ENCODE measurements around the gene GRM4. TPM values are rescaled to one million over a fixed set of nuclear protein-coding genes. Genes with fewer than 3 reads are reported as not detected.

GRM4 gene
- total RNA-seq, 1 experiment from 2014 or later = not detected

DNA sequence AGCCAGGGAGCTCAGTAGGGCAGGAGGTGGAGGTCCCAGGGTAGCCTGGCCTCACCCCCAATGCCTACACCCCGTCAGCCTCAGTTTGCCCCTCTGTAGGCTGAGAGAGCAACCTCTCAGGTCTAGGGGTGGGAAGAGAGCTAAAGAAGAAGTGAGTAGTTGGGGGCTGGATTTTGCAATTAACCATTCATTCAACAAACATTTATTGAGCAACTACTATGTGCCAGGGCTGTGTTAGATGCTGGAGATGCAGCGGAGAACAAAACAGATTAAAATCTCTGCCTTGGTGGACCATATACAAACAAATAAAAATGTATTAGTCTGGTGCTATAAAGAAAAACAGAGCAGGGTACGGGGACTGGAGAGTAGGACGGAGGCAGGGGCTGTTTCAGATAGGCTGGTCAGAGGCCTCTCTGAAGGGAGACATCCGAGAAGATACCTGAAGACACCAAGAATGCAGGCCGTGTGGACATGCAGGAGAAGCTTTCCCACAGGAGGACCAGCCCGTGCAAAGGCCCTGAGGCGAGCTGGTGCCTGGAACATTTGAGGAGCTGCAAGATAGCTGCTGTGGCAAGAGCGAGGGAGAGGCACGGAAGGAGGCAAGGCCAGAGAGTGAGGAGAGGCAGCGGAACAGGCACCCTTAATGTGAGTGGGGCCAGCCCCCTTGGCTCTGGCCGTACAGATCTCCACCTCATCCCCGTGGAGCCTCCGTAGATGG lies 60.3 kb downstream of the GRM4 start:
- no TSS peak for BruUV-seq (replicated peaks)
- H3K27ac ChIP-seq = no peak overlapping the region
- no peaks in the 10 kb centered on the region for H3F3A ChIP-seq (ENCODE audit: insufficient read depth, low read depth)
- POLR2A ChIA-PET (ENCODE audit: unreplicated experiment) = no interaction called here
- H3K9me3 ChIP-seq (ENCODE audit: insufficient read depth, low read depth) = no peaks in the 10 kb centered on the region
- CTCF ChIA-PET = no interaction called here
- H3K27me3 ChIP-seq (ENCODE audit: insufficient read depth, low read depth) = peaks cover 47% of the 10 kb centered on the region
- H3K9me2 ChIP-seq (ENCODE audit: insufficient read depth) = no peaks in the 10 kb centered on the region
- no peak for TF ChIP-seq EZH2 (IDR thresholded peaks at IDR 0.05; ENCODE audit: low read depth)
- TF ChIP-seq, protein P1, sequence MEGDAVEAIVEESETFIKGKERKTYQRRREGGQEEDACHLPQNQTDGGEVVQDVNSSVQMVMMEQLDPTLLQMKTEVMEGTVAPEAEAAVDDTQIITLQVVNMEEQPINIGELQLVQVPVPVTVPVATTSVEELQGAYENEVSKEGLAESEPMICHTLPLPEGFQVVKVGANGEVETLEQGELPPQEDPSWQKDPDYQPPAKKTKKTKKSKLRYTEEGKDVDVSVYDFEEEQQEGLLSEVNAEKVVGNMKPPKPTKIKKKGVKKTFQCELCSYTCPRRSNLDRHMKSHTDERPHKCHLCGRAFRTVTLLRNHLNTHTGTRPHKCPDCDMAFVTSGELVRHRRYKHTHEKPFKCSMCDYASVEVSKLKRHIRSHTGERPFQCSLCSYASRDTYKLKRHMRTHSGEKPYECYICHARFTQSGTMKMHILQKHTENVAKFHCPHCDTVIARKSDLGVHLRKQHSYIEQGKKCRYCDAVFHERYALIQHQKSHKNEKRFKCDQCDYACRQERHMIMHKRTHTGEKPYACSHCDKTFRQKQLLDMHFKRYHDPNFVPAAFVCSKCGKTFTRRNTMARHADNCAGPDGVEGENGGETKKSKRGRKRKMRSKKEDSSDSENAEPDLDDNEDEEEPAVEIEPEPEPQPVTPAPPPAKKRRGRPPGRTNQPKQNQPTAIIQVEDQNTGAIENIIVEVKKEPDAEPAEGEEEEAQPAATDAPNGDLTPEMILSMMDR (conservative IDR thresholded peaks at IDR 0.05) = no peak
- no peak for DNase-seq
- no peaks in the 10 kb centered on the region for H4K20me1 ChIP-seq (ENCODE audit: insufficient read depth)
- no peaks in the 10 kb centered on the region for H3K79me2 ChIP-seq (ENCODE audit: low read depth)
- H3K4me2 ChIP-seq = no peak overlapping the region
- no peak overlapping the region for H2AFZ ChIP-seq
- intact Hi-C loops (cut with micrococcal nuclease; ENCODE audit: unreplicated experiment) = no loop called here
- no peak overlapping the region for H3K4me3 ChIP-seq
- H3K4me1 ChIP-seq (replicated peaks; ENCODE audit: insufficient read depth) = no peaks in the 10 kb centered on the region
- no peaks in the 10 kb centered on the region for H3K36me3 ChIP-seq (ENCODE audit: low read depth)

DNA sequence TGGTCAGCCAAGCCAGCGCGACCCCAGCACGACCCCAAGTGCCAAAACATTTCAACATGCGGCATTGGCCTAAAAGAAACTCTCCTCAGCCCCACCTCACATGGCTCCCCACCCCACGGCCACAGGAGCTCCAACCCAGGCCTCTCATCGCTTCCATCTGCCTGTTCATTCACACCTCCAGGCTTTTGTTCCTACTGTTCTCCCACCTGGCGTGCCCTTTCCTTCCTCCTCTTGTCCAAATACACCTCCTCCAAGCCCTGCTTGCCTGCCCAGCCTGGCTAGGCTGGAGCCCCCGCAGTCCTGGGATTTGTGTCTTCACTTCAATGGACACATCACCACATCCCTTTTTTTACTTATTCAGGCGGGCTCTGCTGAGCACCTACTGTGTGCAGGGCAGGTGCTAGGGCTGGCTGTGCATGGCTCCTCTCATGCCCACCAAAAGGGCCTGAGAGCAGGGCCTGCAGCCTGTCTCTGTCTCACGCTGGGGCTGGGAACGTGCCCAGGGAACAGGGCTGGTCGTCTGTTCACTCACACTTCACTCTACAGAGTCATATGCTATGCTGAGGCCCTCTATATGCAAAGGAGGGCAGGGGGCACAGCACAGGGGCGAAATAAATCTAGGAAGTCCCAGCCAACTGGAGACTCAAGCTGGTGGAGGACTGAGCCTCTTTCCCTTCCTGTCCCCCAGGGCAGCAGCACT lies 61.1 kb downstream of the GRM4 start:
- H3F3A ChIP-seq (ENCODE audit: insufficient read depth, low read depth) = no peaks in the 10 kb centered on the region
- H3K4me1 ChIP-seq (replicated peaks; ENCODE audit: insufficient read depth) = no peaks in the 10 kb centered on the region
- BruUV-seq (replicated peaks) = no TSS peak
- DNase-seq = no peak
- H3K4me2 ChIP-seq = no peak overlapping the region
- intact Hi-C loops (cut with micrococcal nuclease; ENCODE audit: unreplicated experiment) = no loop called here
- no peaks in the 10 kb centered on the region for H3K36me3 ChIP-seq (ENCODE audit: low read depth)
- peaks cover 47% of the 10 kb centered on the region for H3K27me3 ChIP-seq (ENCODE audit: insufficient read depth, low read depth)
- H3K79me2 ChIP-seq (ENCODE audit: low read depth) = no peaks in the 10 kb centered on the region
- no peaks in the 10 kb centered on the region for H3K9me2 ChIP-seq (ENCODE audit: insufficient read depth)
- CTCF ChIA-PET = no interaction called here
- TF ChIP-seq, protein P1 (conservative IDR thresholded peaks at IDR 0.05) = no peak
- no peak for TF ChIP-seq EZH2 (IDR thresholded peaks at IDR 0.05; ENCODE audit: low read depth)
- H3K9me3 ChIP-seq (ENCODE audit: insufficient read depth, low read depth) = no peaks in the 10 kb centered on the region
- H3K4me3 ChIP-seq = no peak overlapping the region
- H2AFZ ChIP-seq = no peak overlapping the region
- POLR2A ChIA-PET (ENCODE audit: unreplicated experiment) = no interaction called here
- no peak overlapping the region for H3K27ac ChIP-seq
- H4K20me1 ChIP-seq (ENCODE audit: insufficient read depth) = no peaks in the 10 kb centered on the region

DNA sequence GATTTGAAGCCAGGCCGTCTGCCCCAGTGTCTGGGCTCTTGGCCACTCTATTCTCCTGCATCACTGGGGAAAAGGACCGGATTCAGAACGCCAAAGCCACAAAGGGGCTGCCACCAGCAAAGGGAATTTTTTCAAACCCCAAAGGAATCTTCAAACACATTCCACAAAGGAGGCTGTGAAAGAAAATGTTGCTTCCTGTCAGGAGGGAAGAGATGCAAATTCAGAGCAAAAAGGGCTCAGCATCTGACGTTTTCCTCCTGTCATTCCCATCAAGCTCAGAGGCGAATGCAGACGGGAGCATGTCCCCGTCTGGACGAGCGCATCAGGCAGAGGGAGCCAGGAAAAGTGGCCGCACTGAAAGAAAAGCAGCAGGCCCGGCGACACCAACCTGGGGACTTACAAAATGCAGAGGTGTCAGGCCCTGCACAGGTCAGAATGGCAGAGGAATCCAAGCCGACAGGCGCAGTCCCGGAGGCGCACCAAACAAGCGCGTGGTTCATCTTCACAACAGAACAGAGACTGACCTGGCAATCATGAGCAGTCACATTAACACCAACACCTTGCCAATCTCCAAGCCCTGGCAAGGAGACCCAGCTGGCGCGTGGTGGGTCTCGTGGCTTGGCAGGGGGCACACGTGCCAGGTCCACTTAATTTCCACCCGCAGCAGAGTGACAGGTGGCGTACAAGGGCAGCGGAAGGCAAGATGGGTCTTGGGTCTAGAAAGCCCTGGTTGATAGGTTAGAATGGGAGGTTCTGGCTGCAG lies 62.8 kb downstream of the GRM4 start:
- Histone ChIP-seq H4K20me1 (ENCODE audit: insufficient read depth) (no peaks in the 10 kb centered on the region), H3K9me3 (ENCODE audit: insufficient read depth, low read depth) (no peaks in the 10 kb centered on the region), H3K27me3 (ENCODE audit: insufficient read depth, low read depth) (peaks cover 64% of the 10 kb centered on the region), H3K36me3 (ENCODE audit: low read depth) (no peaks in the 10 kb centered on the region), H3K4me2 (no peak overlapping the region), H3F3A (ENCODE audit: insufficient read depth, low read depth) (no peaks in the 10 kb centered on the region), H3K4me3 (no peak overlapping the region), H3K4me1 (replicated peaks; ENCODE audit: insufficient read depth) (no peaks in the 10 kb centered on the region), H3K79me2 (ENCODE audit: low read depth) (no peaks in the 10 kb centered on the region), H2AFZ (no peak overlapping the region), H3K9me2 (ENCODE audit: insufficient read depth) (no peaks in the 10 kb centered on the region), H3K27ac (no peak overlapping the region)
- POLR2A ChIA-PET (ENCODE audit: unreplicated experiment) = interaction anchor here (0.5 kb wide), 1 partner anchor 28 kb away, joined by 5 read pairs; no protein-coding TSS in a partner anchor
- BruUV-seq (replicated peaks) = no TSS peak
- TF ChIP-seq, protein P1 (conservative IDR thresholded peaks at IDR 0.05) = no peak
- no peak for TF ChIP-seq EZH2 (IDR thresholded peaks at IDR 0.05; ENCODE audit: low read depth)
- CTCF ChIA-PET = no interaction called here
- DNase-seq = no peak
- intact Hi-C loops (cut with micrococcal nuclease; ENCODE audit: unreplicated experiment) = no loop called here

Measured in PC-9 (cell line).